Liver (tissue), 9 donors: Measurements from ENCODE around the gene STT3B. TPM values are rescaled to one million over a fixed set of nuclear protein-coding genes. Genes with fewer than 3 reads are reported as not detected.

Experiments used
- DNase-seq: peaks from one replicate; pipeline ENCODE4 v3.0.0-alpha.2; 2017; ENCODE audit warnings: low spot score
- H3K27ac ChIP-seq, 2 donors: one replicate each; pipeline ENCODE4 v1.7.0; 2013; ENCODE audit warnings: inconsistent platforms in 2 of 2, low read length in 2 of 2, control low read depth in 1 of 2, low read depth in 1 of 2, mild to moderate bottlenecking in 1 of 2
- H3K27me3 ChIP-seq, 4 donors: one replicate each; pipeline versions ENCODE4 v1.6.1 to v1.7.0; 2013; ENCODE audit warnings: low read length in 3 of 4, inconsistent platforms in 1 of 4, mild to moderate bottlenecking in 1 of 4, moderate library complexity in 1 of 4; ENCODE audit not compliant: control insufficient read depth in 4 of 4, insufficient read depth in 4 of 4
- H3K36me3 ChIP-seq, 4 donors: one replicate each; pipeline versions ENCODE4 v1.6.1 to v1.7.0; 2013; ENCODE audit warnings: low read length in 3 of 4, mild to moderate bottlenecking in 3 of 4, low read depth in 1 of 4, moderate library complexity in 1 of 4; ENCODE audit not compliant: control insufficient read depth in 4 of 4, insufficient read depth in 3 of 4
- H3K4me1 ChIP-seq, 4 donors: one replicate each; pipeline versions ENCODE4 v1.6.1 to v1.7.0; 2013; ENCODE audit warnings: low read length in 3 of 4, mild to moderate bottlenecking in 3 of 4, moderate library complexity in 1 of 4; ENCODE audit not compliant: control insufficient read depth in 4 of 4, insufficient read depth in 4 of 4
- H3K4me3 ChIP-seq, 3 donors: one replicate each; pipeline versions ENCODE4 v1.6.1 to v1.7.0; 2013; ENCODE audit warnings: low read length in 3 of 3, control low read depth in 1 of 3, low read depth in 1 of 3, mild to moderate bottlenecking in 1 of 3
- H3K9ac ChIP-seq, 2 donors: one replicate each; pipeline ENCODE4 v1.7.0; 2013; ENCODE audit warnings: low read length in 2 of 2, mild to moderate bottlenecking in 2 of 2, moderate library complexity in 2 of 2, control low read depth in 1 of 2, low read depth in 1 of 2
- H3K9me3 ChIP-seq, 4 donors: one replicate each; pipeline versions ENCODE4 v1.6.1 to v1.7.0; 2013; ENCODE audit warnings: low read length in 3 of 4; ENCODE audit not compliant: control insufficient read depth in 4 of 4
- CTCF ChIP-seq: fragments of 150-350 bp; IDR thresholded peaks from 2 replicates; pipeline ENCODE4 v1.5.1; 2017; ENCODE audit warnings: improper control_type of control experiment, low read depth, low read length; ENCODE audit not compliant: missing input control
- EGR1 ChIP-seq, 2 donors: IDR thresholded peaks; 2 replicates each; pipeline ENCODE4 v1.6.1; 2016 to 2018; ENCODE audit warnings: antibody characterized with exemption in 2 of 2, low read depth in 2 of 2
- HNF4A ChIP-seq, 2 donors: conservative IDR thresholded peaks; 2 replicates each; pipeline ENCODE4 v1.6.1; 2016; ENCODE audit warnings: antibody characterized with exemption in 2 of 2, mild to moderate bottlenecking in 2 of 2
- HNF4G ChIP-seq: IDR thresholded peaks from 2 replicates; pipeline ENCODE4 v1.6.1; 2016; ENCODE audit warnings: antibody characterized with exemption
- JUND ChIP-seq, 2 donors: IDR thresholded peaks; 2 replicates each; pipeline ENCODE4 v1.6.1; 2016; ENCODE audit warnings: antibody characterized with exemption in 2 of 2
- MAX ChIP-seq: IDR thresholded peaks from 2 replicates; pipeline ENCODE4 v1.6.1; 2016; ENCODE audit warnings: antibody characterized with exemption
- RAD21 ChIP-seq, 2 donors: IDR thresholded peaks; 2 replicates each; pipeline ENCODE4 v1.6.1; 2016; ENCODE audit warnings: antibody characterized with exemption in 2 of 2, mild to moderate bottlenecking in 2 of 2
- SP1 ChIP-seq: IDR thresholded peaks from 2 replicates; pipeline ENCODE4 v1.6.1; 2018; ENCODE audit warnings: antibody characterized with exemption, mild to moderate bottlenecking
- TAF1 ChIP-seq: conservative IDR thresholded peaks from 2 replicates; pipeline ENCODE4 v1.6.1; 2016; ENCODE audit warnings: antibody characterized with exemption, mild to moderate bottlenecking
- ZBTB33 ChIP-seq: IDR thresholded peaks from 2 replicates; pipeline ENCODE4 v1.6.1; 2016; ENCODE audit warnings: antibody characterized with exemption
- WGBS: extraction: QIAGEN DNeasy Blood & Tissue Kit; methylation state at CpG from one replicate; pipeline ENCODE4 v1.1.7; 2013; 5-methylcytosine and 5-hydroxymethylcytosine counted together
- polyA plus RNA-seq, 2 donors: library from polyadenylated mRNA; stranded (reverse) in 1 of 2; unstranded in 1 of 2; fragments of 200-250 nt in 1 of 2; fragments of >200 nt in 1 of 2; fragmentation: Nextera tagmentation in 1 of 2; extraction: Ambion mirVana in 1 of 2; gene quantifications; one replicate each; pipeline versions ENCODE4 v1.2.1 to v1.2.3, GENCODE V29; 2013 to 2015
- total RNA-seq, 2 donors: library from RNA; depleted of rRNA; stranded (reverse); fragments of >200 nt; gene quantifications; one replicate each; pipeline ENCODE4 v1.2.3, GENCODE V29; 2014
- TF ChIP-seq, protein P1 (sequence below): IDR thresholded peaks from 2 replicates; pipeline ENCODE4 v1.6.1; 2016; ENCODE audit warnings: antibody characterized with exemption, mild to moderate bottlenecking
- TF ChIP-seq, protein P2 (sequence below): IDR thresholded peaks from 2 replicates; pipeline ENCODE4 v1.6.1; 2016; ENCODE audit warnings: antibody characterized with exemption
- donor health status: healthy.
- donor health status: healthy.
- donor health status: healthy.
- donor health status: healthy.
- donor health status: healthy.

The STT3B gene
- total and polyA plus RNA-seq, 4 donors: 23.9 to 128 (median 85.5) TPM

- H3K9me3 ChIP-seq: peaks cover 2 to 12% (median 4%) of the 10 kb centered on the region in 4 donors
- WGBS: 98% methylated on average over 6 of the region's 6 CpGs
- TF ChIP-seq, protein P1, sequence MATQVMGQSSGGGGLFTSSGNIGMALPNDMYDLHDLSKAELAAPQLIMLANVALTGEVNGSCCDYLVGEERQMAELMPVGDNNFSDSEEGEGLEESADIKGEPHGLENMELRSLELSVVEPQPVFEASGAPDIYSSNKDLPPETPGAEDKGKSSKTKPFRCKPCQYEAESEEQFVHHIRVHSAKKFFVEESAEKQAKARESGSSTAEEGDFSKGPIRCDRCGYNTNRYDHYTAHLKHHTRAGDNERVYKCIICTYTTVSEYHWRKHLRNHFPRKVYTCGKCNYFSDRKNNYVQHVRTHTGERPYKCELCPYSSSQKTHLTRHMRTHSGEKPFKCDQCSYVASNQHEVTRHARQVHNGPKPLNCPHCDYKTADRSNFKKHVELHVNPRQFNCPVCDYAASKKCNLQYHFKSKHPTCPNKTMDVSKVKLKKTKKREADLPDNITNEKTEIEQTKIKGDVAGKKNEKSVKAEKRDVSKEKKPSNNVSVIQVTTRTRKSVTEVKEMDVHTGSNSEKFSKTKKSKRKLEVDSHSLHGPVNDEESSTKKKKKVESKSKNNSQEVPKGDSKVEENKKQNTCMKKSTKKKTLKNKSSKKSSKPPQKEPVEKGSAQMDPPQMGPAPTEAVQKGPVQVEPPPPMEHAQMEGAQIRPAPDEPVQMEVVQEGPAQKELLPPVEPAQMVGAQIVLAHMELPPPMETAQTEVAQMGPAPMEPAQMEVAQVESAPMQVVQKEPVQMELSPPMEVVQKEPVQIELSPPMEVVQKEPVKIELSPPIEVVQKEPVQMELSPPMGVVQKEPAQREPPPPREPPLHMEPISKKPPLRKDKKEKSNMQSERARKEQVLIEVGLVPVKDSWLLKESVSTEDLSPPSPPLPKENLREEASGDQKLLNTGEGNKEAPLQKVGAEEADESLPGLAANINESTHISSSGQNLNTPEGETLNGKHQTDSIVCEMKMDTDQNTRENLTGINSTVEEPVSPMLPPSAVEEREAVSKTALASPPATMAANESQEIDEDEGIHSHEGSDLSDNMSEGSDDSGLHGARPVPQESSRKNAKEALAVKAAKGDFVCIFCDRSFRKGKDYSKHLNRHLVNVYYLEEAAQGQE: no peak
- no peak for TF ChIP-seq JUND (IDR thresholded peaks at IDR 0.05)
- TF ChIP-seq RAD21 (IDR thresholded peaks at IDR 0.05): no peak
- no peak for TF ChIP-seq CTCF
- no peak for TF ChIP-seq HNF4A (conservative IDR thresholded peaks at IDR 0.05)
- no peak for TF ChIP-seq SP1
- TF ChIP-seq HNF4G: no peak
- no peaks in the 10 kb centered on the region for H3K27me3 ChIP-seq
- no peaks in the 10 kb centered on the region for H3K4me1 ChIP-seq
- no peak overlapping the region for H3K4me3 ChIP-seq
- H3K36me3 ChIP-seq: no peaks in the 10 kb centered on the region
- no peak overlapping the region for H3K27ac ChIP-seq
- no peak for DNase-seq
- no peak overlapping the region for H3K9ac ChIP-seq
These were observed 41.1 kb upstream of the STT3B start for GRCh38 chr3:31491660-31492059.

GRCh38 chr3:31493149-31493548, 39.6 kb upstream of the STT3B start:
- TF ChIP-seq, protein P1: no peak
- TF ChIP-seq HNF4G: no peak
- no peak for TF ChIP-seq JUND (IDR thresholded peaks at IDR 0.05)
- TF ChIP-seq EGR1 (IDR thresholded peaks at IDR 0.05; ENCODE audit: low read depth in 2 of 2): no peak
- TF ChIP-seq SP1: no peak
- no peak for TF ChIP-seq ZBTB33
- no peak for TF ChIP-seq HNF4A (conservative IDR thresholded peaks at IDR 0.05)
- no peak for TF ChIP-seq TAF1
- TF ChIP-seq CTCF: no peak
- TF ChIP-seq, protein P2, sequence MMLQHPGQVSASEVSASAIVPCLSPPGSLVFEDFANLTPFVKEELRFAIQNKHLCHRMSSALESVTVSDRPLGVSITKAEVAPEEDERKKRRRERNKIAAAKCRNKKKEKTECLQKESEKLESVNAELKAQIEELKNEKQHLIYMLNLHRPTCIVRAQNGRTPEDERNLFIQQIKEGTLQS: no peak
- TF ChIP-seq RAD21 (IDR thresholded peaks at IDR 0.05): no peak
- TF ChIP-seq MAX: no peak
- no peak for DNase-seq
- Histone ChIP-seq H3K36me3 (no peaks in the 10 kb centered on the region), H3K4me3 (no peak overlapping the region), H3K4me1 (no peaks in the 10 kb centered on the region), H3K9me3 (peaks cover 2 to 12% (median 4%) of the 10 kb centered on the region in 4 donors), H3K27me3 (no peaks in the 10 kb centered on the region), H3K27ac (no peak overlapping the region), H3K9ac (no peak overlapping the region)
